Measurements from ENCODE around the gene FBXO42.

Gene FBXO42

DNA sequence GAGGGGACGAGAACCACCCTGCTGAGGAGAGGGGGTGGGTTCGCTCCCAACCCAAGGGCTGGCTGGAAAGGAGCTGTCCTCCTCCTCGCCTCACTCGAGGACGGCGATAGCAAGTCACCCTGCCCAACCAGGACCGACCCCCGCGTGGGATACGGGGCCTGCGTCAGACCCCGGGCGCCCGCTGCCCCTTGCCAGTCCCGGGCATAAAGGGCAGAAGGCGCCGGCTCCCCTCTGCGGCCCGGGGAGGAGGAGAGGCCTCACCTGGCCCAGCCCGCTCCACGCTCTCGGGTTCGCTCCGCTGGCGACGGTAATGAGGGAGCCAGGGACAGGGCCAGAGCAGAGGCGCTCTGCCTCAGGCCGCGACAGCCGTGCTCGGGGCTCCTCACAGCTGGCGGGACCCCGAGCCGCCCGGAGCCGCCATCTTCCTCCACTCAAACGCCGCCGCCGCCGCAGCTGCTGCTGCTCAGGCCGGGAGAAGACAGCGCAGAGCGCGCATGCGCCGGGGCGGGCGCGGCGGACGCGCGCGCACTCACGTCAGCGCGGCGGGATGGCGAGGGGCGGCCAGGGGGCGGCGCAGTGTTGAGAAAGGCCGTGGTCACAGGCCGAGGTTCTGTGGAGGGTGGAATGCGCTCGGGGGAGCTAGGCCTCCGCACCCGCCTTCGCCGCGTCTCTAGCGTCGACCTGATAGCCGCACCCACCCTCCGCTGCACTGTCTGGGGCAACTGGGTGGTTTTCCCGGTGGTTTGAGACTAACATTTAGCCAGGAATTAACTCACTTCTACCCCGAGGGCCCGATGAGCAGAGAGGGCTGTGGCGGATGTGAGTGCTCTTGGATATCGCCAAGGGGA is at the start of gene FBXO42:
TSS of gene FBXO42 (minus strand) at position 487 of the 848 bp plus-strand sequence. CDS start 37,062 bp downstream, outside the sequence.
- DNase-seq, result peak; percentile 80 to 88

- DNase-seq, result no peak
Observed at GRCh38 chr1:16398371-16398953, 46.2 kb upstream of the FBXO42 start.

DNA sequence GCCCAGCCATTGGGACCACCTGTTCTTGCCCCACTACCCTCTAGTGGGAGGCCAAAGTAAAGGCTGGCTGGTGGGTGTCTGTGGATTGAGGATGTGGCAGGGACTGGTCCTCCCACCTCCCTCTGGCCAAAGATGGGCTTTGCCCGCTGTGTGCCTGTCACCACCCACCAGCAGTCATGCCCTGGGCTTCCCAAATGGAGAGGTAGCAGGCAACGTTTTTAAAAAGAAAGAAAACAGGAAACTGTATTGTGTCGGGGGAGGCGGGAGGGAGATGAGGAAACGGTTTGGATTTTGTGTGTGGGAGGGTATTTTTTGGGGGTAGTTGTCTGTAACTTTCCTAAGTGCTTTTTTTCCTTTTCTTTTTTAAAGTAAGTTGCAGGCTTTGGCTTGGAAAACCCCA is 44.8 kb upstream of the FBXO42 start:
- DNase-seq, result no peak

- no peak for DNase-seq
Observed at GRCh38 chr1:16396591-16396990, 44.3 kb upstream of the FBXO42 start.

DNA sequence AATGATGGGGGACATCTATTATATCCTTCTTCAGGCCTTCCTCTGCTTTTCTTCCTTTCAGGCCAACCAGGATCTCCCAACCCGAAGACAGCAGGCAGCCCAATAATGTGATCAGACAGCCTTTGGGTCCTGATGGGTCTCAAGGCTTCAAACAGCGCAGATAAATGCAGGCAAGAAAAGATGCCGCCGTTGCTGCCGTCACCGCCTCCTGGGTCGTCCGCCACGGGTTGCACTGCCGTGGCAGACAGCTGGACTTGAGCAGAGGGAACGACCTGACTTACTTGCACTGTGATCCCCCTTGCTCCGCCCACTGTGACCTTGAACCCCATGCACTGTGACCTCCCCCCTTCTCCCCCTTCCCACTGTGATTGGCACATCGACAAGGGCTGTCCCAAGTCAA is 42.7 kb upstream of the FBXO42 start:
- DNase-seq, result no peak

DNA sequence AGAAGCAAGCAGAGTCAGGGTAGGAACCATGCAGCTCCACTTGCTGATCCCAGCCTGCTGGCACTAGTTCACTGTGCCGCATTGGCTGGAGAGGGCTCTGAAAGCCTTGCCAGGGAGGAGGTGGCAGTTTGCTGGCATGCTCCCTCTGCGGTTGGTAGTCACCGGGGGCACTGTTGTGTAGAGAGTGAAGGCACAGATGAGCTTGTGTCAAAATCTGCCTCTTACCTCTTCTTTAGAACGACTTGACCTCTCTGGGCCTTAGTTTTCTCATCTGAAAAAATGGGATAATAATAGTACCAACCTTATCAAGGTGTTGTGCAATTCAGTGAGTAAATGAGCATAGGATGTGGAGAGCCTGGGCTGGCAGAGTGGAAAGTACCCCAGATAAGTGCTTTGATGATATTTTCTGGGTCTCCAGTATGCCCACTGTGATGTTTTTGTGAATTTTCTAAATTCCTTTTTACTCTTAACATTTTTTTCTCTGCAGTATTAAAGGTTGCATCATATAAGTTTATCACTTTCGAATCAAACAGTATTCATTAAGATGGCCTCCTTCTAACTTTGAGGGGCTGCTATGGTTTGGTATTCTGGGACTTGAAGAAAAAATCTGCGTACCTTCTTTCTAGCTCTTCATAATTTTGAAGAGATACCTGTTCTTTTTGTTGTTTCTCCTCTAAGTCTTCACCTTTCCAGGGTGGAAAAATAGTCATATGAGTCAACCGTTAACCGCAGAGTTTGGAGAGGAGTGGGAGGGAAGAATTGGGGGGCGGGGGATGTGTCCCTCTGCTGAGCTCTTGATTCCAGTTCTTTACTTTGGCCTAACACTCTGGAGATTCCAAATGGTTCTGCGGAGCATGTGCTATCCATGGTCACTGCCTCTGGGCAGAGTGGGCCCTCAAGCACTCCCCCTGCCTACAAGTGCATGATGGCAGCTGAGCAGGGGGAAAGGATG is 41.6 kb upstream of the FBXO42 start:
- no peak for DNase-seq

- no peak for DNase-seq
Observed at GRCh38 chr1:16392740-16393569, 40.7 kb upstream of the FBXO42 start.

- DNase-seq, result peak; percentile 43 to 49
Observed at GRCh38 chr1:16391411-16391810, 39.1 kb upstream of the FBXO42 start.

GRCh38 chr1:16387201-16388188 is 35.2 kb upstream of the FBXO42 start:
- no peak for DNase-seq

DNA sequence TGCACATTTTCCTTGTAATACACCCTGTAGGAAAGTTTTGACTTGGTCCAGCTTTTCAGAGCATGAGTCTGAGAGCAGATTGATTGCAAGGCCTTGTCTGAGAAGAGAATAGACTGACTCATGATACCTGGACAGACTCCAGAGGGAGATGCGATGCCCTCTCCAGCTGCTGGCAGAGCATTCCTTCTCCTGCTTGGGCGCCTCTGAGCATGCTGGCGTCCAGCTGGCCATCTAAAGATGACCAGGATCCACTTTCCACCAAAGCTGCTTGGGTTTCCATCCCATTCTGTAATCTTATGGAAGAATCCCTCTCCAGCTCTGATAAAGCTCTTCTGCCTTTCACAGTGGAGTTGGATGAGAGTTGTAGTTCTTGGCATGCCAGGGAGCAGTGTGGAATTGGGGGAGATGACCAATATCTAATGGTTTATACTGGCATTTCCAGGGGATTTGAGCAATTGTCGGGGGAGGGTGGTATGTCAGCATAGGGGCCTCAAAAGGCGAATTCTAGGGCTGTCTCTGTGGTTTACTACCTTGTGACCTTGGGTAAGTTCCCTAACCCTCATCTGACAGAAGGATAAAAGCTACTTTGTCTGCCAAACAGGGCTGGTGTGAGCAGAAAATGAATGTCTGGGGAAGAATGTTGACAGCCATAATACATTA is 34.3 kb upstream of the FBXO42 start:
- DNase-seq, result no peak

DNA sequence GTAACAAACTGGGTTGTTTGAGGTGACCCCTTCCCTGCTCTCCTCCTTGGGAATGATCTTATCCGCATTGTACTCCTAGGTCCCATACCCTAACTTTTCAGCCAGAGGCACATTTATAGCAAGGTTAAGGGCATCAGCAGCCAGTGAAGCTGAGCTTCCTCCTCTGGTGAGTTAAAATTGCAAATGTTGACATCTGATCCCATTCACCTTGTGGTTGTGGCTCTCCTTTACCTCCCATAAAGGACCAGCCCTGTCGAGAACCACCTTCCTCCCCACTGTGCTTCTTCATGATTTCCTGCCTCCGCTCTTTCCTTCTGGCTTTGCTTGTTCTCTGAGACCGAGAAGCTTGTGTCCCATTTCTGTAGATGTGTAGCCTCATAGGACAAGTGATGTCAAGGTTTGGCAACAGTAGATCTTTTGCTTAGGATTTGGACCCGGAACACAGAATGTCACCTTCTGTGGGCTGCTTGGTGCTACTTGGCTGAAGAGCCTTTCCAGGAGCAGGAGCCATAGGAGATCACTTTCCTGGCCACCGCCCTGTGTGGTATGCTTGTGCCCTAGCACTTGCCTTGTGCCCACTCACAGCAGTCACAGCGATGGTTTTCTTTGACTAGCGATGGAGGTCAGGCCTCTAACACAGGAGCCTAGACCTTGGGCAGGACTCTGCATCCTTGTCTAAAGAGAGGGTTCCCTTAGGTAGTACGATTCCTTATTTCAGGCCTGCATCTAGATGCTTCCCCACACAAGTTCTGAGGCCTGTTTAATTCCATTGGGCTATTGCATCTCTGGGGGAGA is 33.6 kb upstream of the FBXO42 start:
- DNase-seq, result no peak

DNA sequence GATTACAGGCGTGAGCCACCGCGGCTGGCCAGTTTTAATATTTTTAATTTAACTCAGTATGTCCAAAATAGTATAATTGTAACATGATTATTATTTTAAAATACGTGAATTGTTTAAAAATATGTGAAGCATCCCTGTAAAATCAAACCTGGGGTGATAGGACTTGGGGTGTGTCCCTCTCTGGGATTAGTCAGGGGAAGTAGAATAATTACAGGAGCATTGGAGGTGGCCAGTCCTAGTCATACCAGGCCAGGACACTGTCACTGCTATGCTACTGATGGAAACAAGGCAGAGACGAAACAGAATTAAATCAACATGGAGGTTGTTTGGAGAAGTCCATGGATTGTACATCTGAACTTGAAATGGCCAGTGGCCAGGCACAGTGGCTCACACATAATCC is 31.6 kb upstream of the FBXO42 start:
- no peak for DNase-seq

GRCh38 chr1:16380868-16381267 is 28.6 kb upstream of the FBXO42 start:
- DNase-seq, result no peak

GRCh38 chr1:16378443-16378842 is 26.2 kb upstream of the FBXO42 start:
- no peak for DNase-seq

DNA sequence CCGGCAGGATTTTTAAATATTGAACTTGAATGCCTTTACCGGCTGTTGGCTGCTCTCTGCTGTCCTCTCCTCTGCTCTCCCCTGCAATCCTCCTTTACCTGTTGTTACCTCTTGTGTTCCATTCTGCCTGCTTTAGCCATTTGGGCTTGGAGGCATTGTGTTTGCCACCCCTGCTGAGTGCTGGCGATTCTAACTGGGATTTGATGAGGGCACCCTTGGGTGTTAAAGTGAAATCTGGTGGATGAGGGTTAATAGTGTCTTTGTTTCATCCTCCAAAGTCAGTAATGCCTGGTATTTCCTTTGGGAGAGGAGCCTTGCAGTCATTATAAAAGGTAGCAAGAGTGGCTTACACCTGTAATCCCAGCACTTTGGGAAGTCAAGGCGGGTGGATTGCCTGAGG is 24.7 kb upstream of the FBXO42 start:
- DNase-seq, result no peak

GRCh38 chr1:16375521-16376340 is 23.5 kb upstream of the FBXO42 start:
- no peak for DNase-seq

DNA sequence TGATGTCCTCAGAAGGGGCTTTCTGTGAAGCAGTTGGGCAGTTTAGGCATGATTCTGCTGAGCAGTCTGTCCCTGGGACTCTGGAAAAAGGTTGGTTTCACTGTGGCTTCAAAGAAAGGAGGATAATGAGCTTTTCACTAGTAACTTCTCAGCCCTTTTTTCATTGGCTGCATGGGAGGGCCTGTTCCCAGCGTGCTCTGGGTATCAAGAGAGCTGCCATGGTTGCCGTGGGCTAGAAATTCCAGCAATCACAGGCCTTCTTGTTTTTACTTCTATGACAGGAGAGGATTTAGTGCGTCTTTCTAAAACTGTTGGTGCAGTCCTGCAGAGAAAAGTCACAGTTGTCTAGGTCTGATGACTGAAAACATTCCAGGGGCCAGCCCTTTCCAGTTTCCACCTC is 22.0 kb upstream of the FBXO42 start:
- no peak for DNase-seq

DNA sequence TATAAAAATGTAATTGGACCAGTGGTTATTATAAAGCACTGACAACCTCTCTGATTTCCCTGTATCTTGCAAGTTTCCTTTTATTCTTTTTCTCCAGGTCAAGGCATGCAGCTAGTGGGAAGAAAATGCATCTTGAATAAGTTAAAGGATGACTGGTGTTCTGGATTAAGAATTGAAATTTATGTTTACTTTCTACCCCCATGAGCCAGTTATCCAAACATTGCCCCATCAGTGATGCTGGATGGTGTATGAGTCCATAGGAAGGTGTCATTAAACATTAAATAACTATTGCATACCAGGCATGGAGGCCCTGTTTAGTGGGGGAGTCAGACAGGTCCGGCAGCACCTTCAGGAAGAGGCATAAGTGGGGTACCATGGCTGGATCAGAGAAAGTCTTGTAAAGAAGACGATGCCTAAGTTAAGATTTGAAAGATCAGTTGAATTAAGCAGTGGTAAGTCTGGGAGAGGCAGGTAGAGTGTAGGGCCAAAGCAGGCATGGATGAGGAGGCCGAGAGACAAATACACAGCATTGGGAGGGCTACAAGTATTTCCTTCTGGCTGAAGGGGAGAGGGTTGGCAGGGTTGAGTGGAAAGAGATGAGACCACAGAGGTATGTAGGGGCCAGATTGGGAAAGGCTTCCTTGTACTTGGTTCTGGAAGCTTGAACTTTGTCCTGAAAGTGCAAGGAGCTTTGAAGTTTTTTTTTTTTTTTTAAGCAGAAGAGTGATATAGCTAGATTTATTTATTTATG is 20.4 kb upstream of the FBXO42 start:
- no peak for DNase-seq

Measured in AML-193 (cell line).